Ovary (tissue), 1 donor: ENCODE data around the gene EOLA1.
"Not testable (repeated sequence)": the region's sequence is repeated elsewhere in the genome, so short reads cannot be mapped to it uniquely, and the experiment has no call there.

Experiments used
- EP300 ChIP-seq: sonication (generic); formaldehyde crosslinking; IDR thresholded peaks from one replicate; pipeline ENCODE4 v1.6.1; 2017; ENCODE audit warnings: antibody characterized with exemption
- POLR2A ChIP-seq: fragments of 450-650 bp; IDR thresholded peaks from one replicate; pipeline ENCODE4 v1.6.1; 2017; ENCODE audit warnings: antibody characterized with exemption, mild to moderate bottlenecking, moderate library complexity

GRCh38 chrX:149550454-149550853 is 9.6 kb downstream of the EOLA1 start:
- TF ChIP-seq POLR2A, EP300: not testable (repeated sequence)
